ENCODE measurements around the gene DAB2. TPM values are rescaled to one million over a fixed set of nuclear protein-coding genes. Genes with fewer than 3 reads are reported as not detected.

The DAB2 gene
- total RNA-seq, 4 donors from 2014 or later = 13.6 to 25.7 (median 19.2) TPM

DNA sequence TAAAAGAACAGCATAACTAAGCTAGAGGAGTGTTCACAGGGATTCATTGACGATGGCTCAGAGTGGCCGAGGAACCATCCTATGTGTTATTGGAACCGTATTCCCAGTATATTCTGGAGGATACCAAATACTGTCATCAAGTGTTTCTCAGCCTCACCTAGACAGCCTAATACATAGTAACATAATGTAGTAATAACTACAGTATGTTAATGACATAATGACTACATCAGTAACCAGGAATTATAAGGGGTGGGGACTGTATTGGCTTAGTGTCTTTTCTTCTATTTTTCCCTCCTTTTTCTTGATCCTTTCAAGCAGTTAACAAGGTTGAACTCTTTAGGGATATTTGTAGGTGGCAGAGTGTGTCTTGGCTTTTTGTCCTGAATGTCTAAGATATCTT lies 33.8 kb downstream of the DAB2 start:
- TF ChIP-seq POLR2A (IDR thresholded peaks at IDR 0.05) = no peak
- TF ChIP-seq, protein P1, sequence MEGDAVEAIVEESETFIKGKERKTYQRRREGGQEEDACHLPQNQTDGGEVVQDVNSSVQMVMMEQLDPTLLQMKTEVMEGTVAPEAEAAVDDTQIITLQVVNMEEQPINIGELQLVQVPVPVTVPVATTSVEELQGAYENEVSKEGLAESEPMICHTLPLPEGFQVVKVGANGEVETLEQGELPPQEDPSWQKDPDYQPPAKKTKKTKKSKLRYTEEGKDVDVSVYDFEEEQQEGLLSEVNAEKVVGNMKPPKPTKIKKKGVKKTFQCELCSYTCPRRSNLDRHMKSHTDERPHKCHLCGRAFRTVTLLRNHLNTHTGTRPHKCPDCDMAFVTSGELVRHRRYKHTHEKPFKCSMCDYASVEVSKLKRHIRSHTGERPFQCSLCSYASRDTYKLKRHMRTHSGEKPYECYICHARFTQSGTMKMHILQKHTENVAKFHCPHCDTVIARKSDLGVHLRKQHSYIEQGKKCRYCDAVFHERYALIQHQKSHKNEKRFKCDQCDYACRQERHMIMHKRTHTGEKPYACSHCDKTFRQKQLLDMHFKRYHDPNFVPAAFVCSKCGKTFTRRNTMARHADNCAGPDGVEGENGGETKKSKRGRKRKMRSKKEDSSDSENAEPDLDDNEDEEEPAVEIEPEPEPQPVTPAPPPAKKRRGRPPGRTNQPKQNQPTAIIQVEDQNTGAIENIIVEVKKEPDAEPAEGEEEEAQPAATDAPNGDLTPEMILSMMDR (IDR thresholded peaks at IDR 0.05) = no peak
- intact Hi-C loops (cut with DNase I; ENCODE audit: low total_unique reads) = no loop called here
- 96 to 97% methylated on average over 3 of the region's 3 CpGs for WGBS, 2 donors
- DNase-seq (ENCODE audit: low spot score in 2 of 2) = no peak
- H3K4me3 ChIP-seq (ENCODE audit: low read depth, poor library complexity, severe bottlenecking) = no peak overlapping the region

- WGBS, 2 donors = 86% methylated on average over 2 of the region's 2 CpGs
These were observed 37.5 kb downstream of the DAB2 start for GRCh38 chr5:39387293-39387692.

DNA sequence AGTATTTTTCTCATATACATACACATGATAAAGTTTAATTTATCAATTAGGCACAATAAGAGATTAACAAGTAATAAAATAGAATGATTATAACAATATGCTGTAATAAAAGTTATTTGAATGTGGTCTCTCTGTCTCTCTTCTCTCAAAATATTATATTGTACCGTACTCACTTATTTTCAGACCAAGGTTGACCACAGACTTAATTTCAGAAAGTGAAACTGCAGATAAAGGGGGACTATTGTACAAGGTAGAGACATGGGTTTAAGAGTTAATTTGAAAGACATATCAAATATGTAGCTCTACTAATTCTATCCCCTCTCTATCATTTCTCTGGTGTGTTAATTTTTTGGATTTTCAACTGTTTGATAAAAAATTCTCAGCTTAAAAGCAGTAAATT lies 40.5 kb downstream of the DAB2 start:
- intact Hi-C loops (cut with DNase I; ENCODE audit: low total_unique reads) = no loop called here
- WGBS, 2 donors = 87 to 92% methylated on average over 1 of the region's 1 CpG
- no peak overlapping the region for H3K4me3 ChIP-seq (ENCODE audit: low read depth, poor library complexity, severe bottlenecking)
- no peak for DNase-seq (ENCODE audit: low spot score in 2 of 2)
- TF ChIP-seq, protein P1 (IDR thresholded peaks at IDR 0.05) = no peak
- TF ChIP-seq POLR2A (IDR thresholded peaks at IDR 0.05) = no peak

More at GRCh38 chr5:39387293-39387692, 37.5 kb downstream of the DAB2 start:
- TF ChIP-seq POLR2A (IDR thresholded peaks at IDR 0.05) = no peak
- TF ChIP-seq, protein P1 (IDR thresholded peaks at IDR 0.05) = no peak
- H3K4me3 ChIP-seq (ENCODE audit: low read depth, poor library complexity, severe bottlenecking) = no peak overlapping the region
- no peak for DNase-seq (ENCODE audit: low spot score in 2 of 2)
- intact Hi-C loops (cut with DNase I; ENCODE audit: low total_unique reads) = no loop called here

GRCh38 chr5:39381376-39381775 lies 43.4 kb downstream of the DAB2 start:
- intact Hi-C loops (cut with DNase I; ENCODE audit: low total_unique reads) = no loop called here
- no peak overlapping the region for H3K4me3 ChIP-seq (ENCODE audit: low read depth, poor library complexity, severe bottlenecking)
- WGBS, 2 donors = 72 to 85% methylated on average over 3 of the region's 3 CpGs
- no peak for TF ChIP-seq POLR2A (IDR thresholded peaks at IDR 0.05)
- TF ChIP-seq, protein P1 (IDR thresholded peaks at IDR 0.05) = no peak
- DNase-seq (ENCODE audit: low spot score in 2 of 2) = no peak

DNA sequence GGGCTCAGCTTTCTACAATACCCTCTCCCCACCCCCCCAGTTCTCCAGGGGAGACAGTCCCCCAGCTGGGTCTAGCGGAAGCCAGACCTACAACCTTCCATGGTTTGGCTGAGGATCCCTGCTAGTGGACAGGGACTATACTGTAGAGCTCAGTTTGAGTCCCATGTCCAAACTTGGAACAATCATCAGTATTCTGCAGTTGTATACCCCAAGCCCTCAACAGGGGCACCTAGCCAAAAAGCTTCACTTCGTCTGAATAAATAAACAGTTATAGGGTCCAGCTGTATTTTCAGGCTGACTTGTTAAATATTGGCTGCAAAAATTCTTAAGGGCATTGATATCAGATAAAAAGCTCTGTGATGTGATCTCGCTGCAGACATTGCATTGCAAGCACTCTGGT lies 45.1 kb downstream of the DAB2 start:
- H3K4me3 ChIP-seq (ENCODE audit: low read depth, poor library complexity, severe bottlenecking) = no peak overlapping the region
- intact Hi-C loops (cut with DNase I; ENCODE audit: low total_unique reads) = no loop called here
- no peak for DNase-seq (ENCODE audit: low spot score in 2 of 2)
- no peak for TF ChIP-seq POLR2A (IDR thresholded peaks at IDR 0.05)
- TF ChIP-seq, protein P1 (IDR thresholded peaks at IDR 0.05) = no peak
- WGBS, 2 donors = 84 to 87% methylated on average over 3 of the region's 3 CpGs

- TF ChIP-seq, protein P1 (IDR thresholded peaks at IDR 0.05) = no peak
- TF ChIP-seq POLR2A (IDR thresholded peaks at IDR 0.05) = no peak
- 29 to 36% methylated on average over 2 of the region's 2 CpGs for WGBS, 2 donors
- H3K4me3 ChIP-seq (ENCODE audit: low read depth, poor library complexity, severe bottlenecking) = no peak overlapping the region
- DNase-seq (ENCODE audit: low spot score in 2 of 2) = no peak
- intact Hi-C loops (cut with DNase I; ENCODE audit: low total_unique reads) = no loop called here
These were observed 47.2 kb downstream of the DAB2 start for GRCh38 chr5:39377613-39378012.

Measured in lower leg skin (tissue), 4 donors.